Choroid plexus epithelial cell (primary cell): ENCODE measurements around the gene GLCE.

ENCODE experiments used
- DNase-seq: peaks from one replicate; pipeline ENCODE4 v3.0.0-alpha.2; 2010; ENCODE audit warnings: low read depth
- H3K4me3 ChIP-seq: 2 replicates; pipeline ENCODE4 v1.5.1; 2011; ENCODE audit warnings: low read depth, mild to moderate bottlenecking, control low read depth, low read length, moderate library complexity
- TF ChIP-seq, protein P1 (sequence below): conservative IDR thresholded peaks from 2 replicates; pipeline ENCODE4 v1.5.1; 2011; ENCODE audit warnings: low read depth, mild to moderate bottlenecking, control low read depth, inconsistent platforms, low read length, moderate library complexity

Gene GLCE

DNA sequence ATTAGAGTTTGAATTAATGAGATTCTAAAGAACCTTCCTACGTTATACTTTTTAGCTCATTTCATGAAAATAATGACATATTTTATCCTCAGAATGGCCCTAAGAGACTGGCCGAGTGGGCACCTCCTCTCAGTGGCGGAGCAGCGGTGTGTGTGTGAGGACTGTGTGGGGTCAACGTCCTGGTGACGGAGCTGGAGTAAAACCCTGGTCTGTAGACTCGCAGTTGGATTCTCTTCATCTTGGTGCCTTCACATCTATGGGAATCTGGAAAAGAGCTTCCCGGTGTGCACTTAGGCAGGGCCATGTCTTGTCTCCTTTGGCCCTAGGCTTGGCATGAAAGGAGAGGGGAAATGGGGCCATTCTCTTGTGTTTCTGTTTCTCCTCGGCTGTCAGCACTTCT, 116.9 kb downstream of the GLCE start:
- DNase-seq = no peak
- H3K4me3 ChIP-seq = no peak overlapping the region
- TF ChIP-seq, protein P1, sequence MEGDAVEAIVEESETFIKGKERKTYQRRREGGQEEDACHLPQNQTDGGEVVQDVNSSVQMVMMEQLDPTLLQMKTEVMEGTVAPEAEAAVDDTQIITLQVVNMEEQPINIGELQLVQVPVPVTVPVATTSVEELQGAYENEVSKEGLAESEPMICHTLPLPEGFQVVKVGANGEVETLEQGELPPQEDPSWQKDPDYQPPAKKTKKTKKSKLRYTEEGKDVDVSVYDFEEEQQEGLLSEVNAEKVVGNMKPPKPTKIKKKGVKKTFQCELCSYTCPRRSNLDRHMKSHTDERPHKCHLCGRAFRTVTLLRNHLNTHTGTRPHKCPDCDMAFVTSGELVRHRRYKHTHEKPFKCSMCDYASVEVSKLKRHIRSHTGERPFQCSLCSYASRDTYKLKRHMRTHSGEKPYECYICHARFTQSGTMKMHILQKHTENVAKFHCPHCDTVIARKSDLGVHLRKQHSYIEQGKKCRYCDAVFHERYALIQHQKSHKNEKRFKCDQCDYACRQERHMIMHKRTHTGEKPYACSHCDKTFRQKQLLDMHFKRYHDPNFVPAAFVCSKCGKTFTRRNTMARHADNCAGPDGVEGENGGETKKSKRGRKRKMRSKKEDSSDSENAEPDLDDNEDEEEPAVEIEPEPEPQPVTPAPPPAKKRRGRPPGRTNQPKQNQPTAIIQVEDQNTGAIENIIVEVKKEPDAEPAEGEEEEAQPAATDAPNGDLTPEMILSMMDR = no peak

DNA sequence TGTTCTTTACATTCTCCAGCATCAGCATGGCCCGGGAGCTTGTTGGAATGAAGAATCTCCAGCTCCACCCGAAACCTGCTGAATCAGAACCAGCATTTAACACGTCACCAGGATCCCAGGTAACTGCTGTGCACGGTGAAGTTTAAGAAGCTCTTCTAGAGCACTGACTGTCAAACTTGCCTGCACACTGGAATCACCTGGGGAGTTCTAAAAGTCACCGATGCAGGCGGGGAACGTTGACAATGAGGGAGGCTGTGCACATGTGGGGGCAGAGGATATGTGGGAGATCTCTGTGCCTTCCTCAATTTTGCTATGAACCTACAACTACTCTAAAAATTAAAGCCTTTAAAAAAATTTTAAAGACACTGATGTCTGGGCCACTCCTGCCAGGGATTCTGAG, 119.2 kb downstream of the GLCE start:
- H3K4me3 ChIP-seq = no peak overlapping the region
- no peak for DNase-seq
- TF ChIP-seq, protein P1 = no peak

DNA sequence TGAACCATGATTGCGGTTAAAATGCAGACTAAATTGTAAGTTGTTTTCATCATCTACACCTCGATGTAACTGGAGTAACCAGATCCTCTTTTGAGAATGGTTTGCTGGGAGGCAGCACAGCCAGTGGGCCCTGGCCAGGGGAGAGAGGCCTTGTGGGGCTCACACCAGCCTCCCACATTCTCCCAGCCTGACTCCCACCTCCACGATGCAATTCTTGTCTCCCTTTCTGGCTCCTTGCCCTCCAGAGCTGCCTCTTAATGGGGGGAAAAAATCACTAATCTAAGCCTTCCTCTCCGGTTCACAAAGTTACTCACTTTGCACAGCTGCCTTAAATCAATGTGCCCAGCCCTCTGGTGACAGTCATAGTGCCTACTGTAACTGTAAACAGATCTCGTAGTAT, 120.3 kb downstream of the GLCE start:
- TF ChIP-seq, protein P1 = no peak
- peak; percentile 30 for DNase-seq
- H3K4me3 ChIP-seq = no peak overlapping the region

DNA sequence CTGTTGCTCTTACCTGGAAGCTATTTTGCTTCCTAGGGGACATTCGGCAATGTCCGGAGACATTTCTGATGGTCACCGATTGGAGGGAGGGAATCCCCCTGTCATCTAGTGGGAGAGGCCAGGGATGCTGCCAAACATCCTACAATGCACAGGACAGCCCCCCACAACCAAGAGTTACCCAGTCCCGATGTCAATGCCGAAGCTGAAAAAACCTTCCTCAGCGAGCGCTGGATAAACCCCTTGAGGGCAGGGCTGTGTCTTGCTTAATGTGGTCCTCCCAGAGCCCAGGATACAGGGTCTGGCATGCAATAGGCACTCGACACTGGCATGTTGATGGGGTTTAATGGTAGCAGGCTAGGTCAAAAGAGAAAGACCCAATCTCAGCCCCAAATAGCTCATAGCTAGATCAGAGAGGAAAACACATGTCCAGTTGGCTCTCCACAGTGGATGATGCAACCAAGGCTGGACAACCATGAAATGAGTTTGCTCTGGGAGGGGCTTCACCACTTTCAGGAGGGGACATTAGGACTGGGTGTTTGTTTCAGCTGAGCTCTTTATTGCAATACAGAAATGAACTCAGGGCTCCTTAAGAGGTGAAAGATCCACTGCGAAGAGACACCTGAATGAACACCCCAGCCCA, 121.8 kb downstream of the GLCE start:
- H3K4me3 ChIP-seq = no peak overlapping the region
- DNase-seq = no peak
- TF ChIP-seq, protein P1 = no peak

DNA sequence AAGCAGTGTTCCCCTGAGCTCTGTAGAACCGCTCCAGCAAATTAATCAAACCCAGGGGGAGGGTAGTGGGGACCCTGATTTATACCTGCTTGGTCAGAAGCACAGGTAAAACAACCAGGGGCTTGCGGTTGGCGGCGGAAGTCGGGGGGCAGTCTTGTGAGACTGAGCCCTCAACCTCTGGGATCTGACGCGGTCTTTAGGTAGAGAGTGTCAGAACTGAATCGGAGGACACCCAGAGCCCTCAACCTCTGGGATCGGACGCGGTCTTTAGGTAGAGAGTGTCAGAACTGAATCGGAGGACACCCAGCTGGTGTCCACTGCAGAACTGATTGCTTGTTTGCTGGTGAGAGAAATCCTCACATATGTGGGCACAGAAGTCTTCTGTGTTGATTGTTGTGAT, 125.4 kb downstream of the GLCE start:
- DNase-seq = no peak
- no peak overlapping the region for H3K4me3 ChIP-seq
- TF ChIP-seq, protein P1 = no peak

DNA sequence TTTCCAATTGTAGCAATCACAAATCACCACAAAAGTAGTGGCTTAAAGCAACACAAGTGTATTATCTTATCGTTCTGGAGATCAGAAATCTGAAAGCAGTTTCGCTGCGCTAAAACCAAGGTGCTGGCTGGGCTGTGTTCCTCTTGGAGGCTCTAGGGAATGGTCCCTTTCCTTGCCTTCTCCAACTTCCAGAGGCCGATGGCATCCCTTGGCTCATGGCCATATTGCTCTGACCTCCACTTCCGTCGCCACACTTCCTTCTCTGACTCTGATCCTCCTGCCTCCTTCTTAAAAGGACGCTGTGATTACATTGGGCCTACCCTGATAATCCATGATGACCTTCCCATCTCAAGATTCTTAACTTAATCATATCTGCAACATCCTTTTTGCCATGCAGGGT, 127.6 kb downstream of the GLCE start:
- TF ChIP-seq, protein P1 = no peak
- H3K4me3 ChIP-seq = no peak overlapping the region
- no peak for DNase-seq
